H1 (cell line): ENCODE measurements around the gene HECTD3. TPM values are rescaled to one million over a fixed set of nuclear protein-coding genes. Genes with fewer than 3 reads are reported as not detected.

Experiments used
- CTCF ChIA-PET: fragments of 300-600 bp; sonication (Branson Sonifier 250); formaldehyde crosslinking; loops from one replicate; lab custom pipeline; 2021; ENCODE audit not compliant: partially characterized antibody; lab: Charles Lee
- POLR2A ChIA-PET: fragments of 300-600 bp; sonication (Branson Sonifier 250); formaldehyde crosslinking; loops from one replicate; lab custom pipeline; 2021; ENCODE audit warnings: inconsistent platforms; ENCODE audit not compliant: partially characterized antibody; lab: Charles Lee
- DNase-seq, 2 experiments: peaks; one replicate each; pipeline versions ENCODE4 v3.0.0 to v3.0.0-alpha.2; 2010 to 2022; ENCODE audit warnings: low spot score in 2 of 2, low read depth in 1 of 2, mixed read lengths in 1 of 2
- FAIRE-seq: peaks from 2 replicates; lab custom pipeline; 2011; peaks lifted over from hg19 to GRCh38; lab: Jason Lieb, UNC
- H2AFZ ChIP-seq: 2 replicates; pipeline ENCODE4 v1.8.1; 2012; ENCODE audit warnings: low read length, inconsistent platforms
- H2AK5ac ChIP-seq: 2 replicates; pipeline ENCODE4 v1.6.1; 2013; ENCODE audit warnings: low read depth, low read length
- H2BK120ac ChIP-seq: replicated peaks from 2 replicates; pipeline ENCODE3; 2013; ENCODE audit warnings: low read depth, low read length, inconsistent platforms
- H2BK12ac ChIP-seq: 2 replicates; pipeline ENCODE4 v1.6.1; 2013; ENCODE audit warnings: low read depth, low read length
- H2BK15ac ChIP-seq: 2 replicates; pipeline ENCODE4 v1.6.1; 2013; ENCODE audit warnings: low read length
- H2BK20ac ChIP-seq: 2 replicates; pipeline ENCODE4 v1.6.1; 2013; ENCODE audit warnings: low read length
- H2BK5ac ChIP-seq: 2 replicates; pipeline ENCODE4 v1.6.1; 2013; ENCODE audit warnings: low read depth, low read length
- H3K14ac ChIP-seq: 2 replicates; pipeline ENCODE4 v1.6.1; 2013; ENCODE audit warnings: inconsistent platforms; ENCODE audit not compliant: insufficient read length
- H3K18ac ChIP-seq: 2 replicates; pipeline ENCODE4 v1.6.1; 2013; ENCODE audit warnings: low read length; ENCODE audit errors: extremely low read depth
- H3K23ac ChIP-seq: 2 replicates; pipeline ENCODE4 v1.6.1; 2013; ENCODE audit warnings: inconsistent platforms; ENCODE audit not compliant: insufficient read length
- H3K23me2 ChIP-seq: 2 replicates; pipeline ENCODE4 v1.6.1; 2013; ENCODE audit warnings: low read depth, low read length
- H3K27ac ChIP-seq: 2 replicates; pipeline ENCODE4 v1.6.1; 2011; ENCODE audit warnings: low read depth, low read length, inconsistent platforms
- H3K27me3 ChIP-seq, 4 experiments: replicated peaks in 1 of 4; 1 replicate in 1 of 4; 2 replicates in 3 of 4; pipeline versions ENCODE4 v1.6.1 to v1.8.1; 2011 to 2013; ENCODE audit warnings: low read length in 3 of 4, mild to moderate bottlenecking in 3 of 4, inconsistent platforms in 2 of 4, mixed read lengths in 2 of 4, moderate library complexity in 1 of 4; ENCODE audit not compliant: control insufficient read depth in 3 of 4, insufficient read depth in 3 of 4; ENCODE audit errors: extremely low read depth in 1 of 4
- H3K36me3 ChIP-seq, 4 experiments: 2 replicates each; pipeline versions ENCODE4 v1.6.1 to v1.8.1; 2011 to 2013; ENCODE audit warnings: mild to moderate bottlenecking in 4 of 4, low read length in 3 of 4, moderate library complexity in 2 of 4, control low read depth in 1 of 4, inconsistent platforms in 1 of 4; ENCODE audit not compliant: insufficient read depth in 4 of 4, control insufficient read depth in 2 of 4
- H3K4ac ChIP-seq: replicated peaks from 2 replicates; pipeline ENCODE3; 2013; ENCODE audit warnings: low read length, low read depth, mixed read lengths, inconsistent platforms; ENCODE audit not compliant: insufficient read length
- H3K4me1 ChIP-seq, 4 experiments: replicated peaks in 1 of 4; 1 replicate in 1 of 4; 2 replicates in 3 of 4; pipeline versions ENCODE4 v1.6.1 to v1.8.1; 2011 to 2013; ENCODE audit warnings: low read length in 3 of 4, inconsistent platforms in 2 of 4, mixed read lengths in 1 of 4; ENCODE audit not compliant: insufficient read depth in 4 of 4, control insufficient read depth in 3 of 4
- H3K4me2 ChIP-seq, 2 experiments: 2 replicates each; pipeline versions ENCODE4 v1.6.1 to v1.8.1; 2011 to 2013; ENCODE audit warnings: low read depth in 2 of 2, low read length in 2 of 2, control low read depth in 1 of 2, inconsistent platforms in 1 of 2, mild to moderate bottlenecking in 1 of 2; ENCODE audit not compliant: insufficient read depth in 1 of 2
- H3K4me3 ChIP-seq, 4 experiments: fragments of 200-600, 300-600 bp in 1 of 4; sonication (generic), shearing (Covaris generic), sonication (Bioruptor Twin) in 1 of 4; 2 replicates each; pipeline versions ENCODE4 v1.5.1 to v1.8.1; 2011 to 2016; ENCODE audit warnings: low read length in 4 of 4, low read depth in 3 of 4, control low read depth in 2 of 4, inconsistent platforms in 2 of 4, mild to moderate bottlenecking in 2 of 4, mixed read lengths in 1 of 4, moderate library complexity in 1 of 4; ENCODE audit not compliant: insufficient read depth in 2 of 4; ENCODE audit errors: extremely low read depth in 1 of 4
- H3K56ac ChIP-seq: replicated peaks from 2 replicates; pipeline ENCODE3; 2013; ENCODE audit warnings: low read depth, mild to moderate bottlenecking, mixed read lengths, low read length, inconsistent platforms; ENCODE audit not compliant: insufficient read length
- H3K79me1 ChIP-seq: 2 replicates; pipeline ENCODE4 v1.6.1; 2013; ENCODE audit warnings: low read depth, low read length, control low read depth
- H3K79me2 ChIP-seq, 2 experiments: 2 replicates each; pipeline versions ENCODE4 v1.6.1 to v1.8.1; 2012 to 2013; ENCODE audit warnings: low read length in 2 of 2, mild to moderate bottlenecking in 2 of 2, inconsistent platforms in 1 of 2; ENCODE audit not compliant: insufficient read depth in 2 of 2, control insufficient read depth in 1 of 2
- H3K9ac ChIP-seq, 4 experiments: replicated peaks in 1 of 4; 1 replicate in 1 of 4; 2 replicates in 3 of 4; pipeline versions ENCODE4 v1.6.1 to v1.8.1; 2011 to 2013; ENCODE audit warnings: low read depth in 3 of 4, low read length in 3 of 4, control low read depth in 2 of 4, mild to moderate bottlenecking in 2 of 4, moderate library complexity in 2 of 4, inconsistent platforms in 1 of 4; ENCODE audit errors: extremely low read depth in 1 of 4
- H3K9me3 ChIP-seq, 2 experiments: 2 replicates each; pipeline versions ENCODE4 v1.6.1 to v1.8.1; 2012 to 2013; ENCODE audit warnings: mild to moderate bottlenecking in 2 of 2, moderate library complexity in 2 of 2, control low read depth in 1 of 2, inconsistent platforms in 1 of 2, low read depth in 1 of 2, low read length in 1 of 2, mixed read lengths in 1 of 2; ENCODE audit not compliant: insufficient read depth in 2 of 2
- H4K20me1 ChIP-seq, 2 experiments: replicated peaks in 1 of 2; 2 replicates each; pipeline versions ENCODE3 to v1.8.1; 2011 to 2013; ENCODE audit warnings: inconsistent platforms in 2 of 2, low read length in 2 of 2, mild to moderate bottlenecking in 1 of 2; ENCODE audit not compliant: insufficient read depth in 2 of 2, control insufficient read depth in 1 of 2
- H4K5ac ChIP-seq: 2 replicates; pipeline ENCODE4 v1.6.1; 2013; ENCODE audit warnings: low read length, low read depth, mixed read lengths, inconsistent platforms; ENCODE audit not compliant: insufficient read length
- H4K8ac ChIP-seq: 2 replicates; pipeline ENCODE4 v1.8.0; 2013; ENCODE audit warnings: mild to moderate bottlenecking, moderate library complexity, low read length, inconsistent platforms; ENCODE audit not compliant: insufficient read depth; ENCODE audit errors: extremely low read depth
- H4K91ac ChIP-seq: replicated peaks from 2 replicates; pipeline ENCODE3; 2013; ENCODE audit warnings: low read length, mixed read lengths, inconsistent platforms; ENCODE audit not compliant: insufficient read length
- GTF2F1 ChIP-seq: IDR thresholded peaks from 2 replicates; pipeline ENCODE4 v1.6.1; 2012; ENCODE audit warnings: low read depth, low read length, improper control_type of control experiment, borderline replicate concordance
- WGBS, 2 experiments: shearing (Covaris generic) in 1 of 2; methylation state at CpG; one replicate each; pipeline versions ENCODE4 v1.1.6 to v1.1.7; 2013 to 2015; ENCODE audit warnings: low lambda C conversion rate in 2 of 2, mixed read lengths in 2 of 2, inconsistent platforms in 1 of 2, low coverage in 1 of 2, missing lambda C conversion rate in 1 of 2; ENCODE audit not compliant: insufficient replicate concordance in 2 of 2, insufficient coverage in 1 of 2, insufficient read length in 1 of 2; ENCODE audit errors: extremely low coverage in 1 of 2, missing lambda C conversion rate in 1 of 2; 5-methylcytosine and 5-hydroxymethylcytosine counted together
- polyA plus RNA-seq, 7 experiments: library from polyadenylated mRNA; depleted of rRNA in 3 of 7; stranded (reverse) in 5 of 7; unstranded in 2 of 7; fragments of >200 nt in 5 of 7; fragments of 200-250 nt in 2 of 7; gene quantifications; 1 replicate in 5 of 7; 2 replicates in 1 of 7; 4 replicates in 1 of 7; pipeline versions ENCODE4 v1.2.1 to v1.2.3, GENCODE V29; 2011 to 2013; ENCODE audit warnings: missing spikeins in 2 of 7, mixed read lengths in 2 of 7
- total RNA-seq: library from RNA; stranded (reverse); fragmentation: NEBNext Ultra II Directional; extraction: Animal tissue kit (Norgen Biotek cat#: 25700); gene quantifications from 2 replicates; pipeline ENCODE4 v1.2.1, GENCODE V29; 2021
- TF ChIP-seq, protein P1 (sequence below), 3 experiments: IDR thresholded peaks; 1 replicate in 2 of 3; 2 replicates in 1 of 3; pipeline versions ENCODE4 v1.5.1 to v1.6.1; 2011; ENCODE audit warnings: low read length in 3 of 3, mild to moderate bottlenecking in 3 of 3, inconsistent platforms in 2 of 3, low read depth in 1 of 3, moderate library complexity in 1 of 3; ENCODE audit not compliant: insufficient read depth in 1 of 3; ENCODE audit errors: control extremely low read depth in 1 of 3

HECTD3 gene
- total and polyA plus RNA-seq, 2 of the 8 experiments (the other 6 are each of a cell fraction or from before 2014, with no cell fraction given), result 32.9 to 52.7 TPM

- H3K79me1 ChIP-seq, result no peaks in the 10 kb centered on the region
- H2AFZ ChIP-seq, result no peak overlapping the region
- H3K9ac ChIP-seq, result no peak overlapping the region
- no peak overlapping the region for H4K91ac ChIP-seq
- no peaks in the 10 kb centered on the region for H3K23me2 ChIP-seq
- H4K5ac ChIP-seq, result no peak overlapping the region
- H2BK5ac ChIP-seq, result no peak overlapping the region
- CTCF ChIA-PET, result interaction anchor here (1.2 to 1.9 kb wide), 2 partner anchors 9 to 208 kb away, joined by 3 to 7 read pairs; no protein-coding TSS in a partner anchor
- H3K4me1 ChIP-seq, result no peaks in the 10 kb centered on the region
- H2BK20ac ChIP-seq, result no peak overlapping the region
- no peak overlapping the region for H3K18ac ChIP-seq
- no peak overlapping the region for H3K27ac ChIP-seq
- no peak for DNase-seq
- no peak overlapping the region for H3K4ac ChIP-seq
- H3K36me3 ChIP-seq, result peaks cover 5 to 26% (median 12%) of the 10 kb centered on the region in 4 experiments; a peak in 6 of 8 replicates
- POLR2A ChIA-PET, result interaction anchor here (0.9 kb wide), 2 partner anchors 10 to 225 kb away, joined by 3 read pairs; partner anchors contain the start of genes HECTD3 and RPS8
- no peak overlapping the region for H2AK5ac ChIP-seq
- H3K14ac ChIP-seq, result no peak overlapping the region
- 90% methylated on average over 7 of the region's 7 CpGs; no CpG with 5 or more reads in 1 of the 2 experiments for WGBS, 2 experiments
- H3K27me3 ChIP-seq, result no peaks in the 10 kb centered on the region
- no peak overlapping the region for H2BK15ac ChIP-seq
- no peak overlapping the region for H2BK120ac ChIP-seq
- no peak overlapping the region for H3K56ac ChIP-seq
- TF ChIP-seq, protein P1, sequence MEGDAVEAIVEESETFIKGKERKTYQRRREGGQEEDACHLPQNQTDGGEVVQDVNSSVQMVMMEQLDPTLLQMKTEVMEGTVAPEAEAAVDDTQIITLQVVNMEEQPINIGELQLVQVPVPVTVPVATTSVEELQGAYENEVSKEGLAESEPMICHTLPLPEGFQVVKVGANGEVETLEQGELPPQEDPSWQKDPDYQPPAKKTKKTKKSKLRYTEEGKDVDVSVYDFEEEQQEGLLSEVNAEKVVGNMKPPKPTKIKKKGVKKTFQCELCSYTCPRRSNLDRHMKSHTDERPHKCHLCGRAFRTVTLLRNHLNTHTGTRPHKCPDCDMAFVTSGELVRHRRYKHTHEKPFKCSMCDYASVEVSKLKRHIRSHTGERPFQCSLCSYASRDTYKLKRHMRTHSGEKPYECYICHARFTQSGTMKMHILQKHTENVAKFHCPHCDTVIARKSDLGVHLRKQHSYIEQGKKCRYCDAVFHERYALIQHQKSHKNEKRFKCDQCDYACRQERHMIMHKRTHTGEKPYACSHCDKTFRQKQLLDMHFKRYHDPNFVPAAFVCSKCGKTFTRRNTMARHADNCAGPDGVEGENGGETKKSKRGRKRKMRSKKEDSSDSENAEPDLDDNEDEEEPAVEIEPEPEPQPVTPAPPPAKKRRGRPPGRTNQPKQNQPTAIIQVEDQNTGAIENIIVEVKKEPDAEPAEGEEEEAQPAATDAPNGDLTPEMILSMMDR (IDR thresholded peaks at IDR 0.05; ENCODE audit: control extremely low read depth in 1 of 3, insufficient read depth in 1 of 3, low read depth in 1 of 3, low read length in 3 of 3), result peak in 1 of 3 experiments; percentile 5; a peak in 1 of 4 replicates
- no peak for TF ChIP-seq GTF2F1
- H3K79me2 ChIP-seq, result no peaks in the 10 kb centered on the region
- no peak overlapping the region for H3K4me2 ChIP-seq
- peaks cover 0 to 6% of the 10 kb centered on the region in 2 experiments for H4K20me1 ChIP-seq
- no peak overlapping the region for H3K23ac ChIP-seq
- no peak overlapping the region for H2BK12ac ChIP-seq
- FAIRE-seq, result no peak
- no peaks in the 10 kb centered on the region for H3K9me3 ChIP-seq
- no peak overlapping the region for H3K4me3 ChIP-seq
- H4K8ac ChIP-seq, result no peak overlapping the region
These were observed 10.1 kb downstream of the HECTD3 start for GRCh38 chr1:45001011-45001481.
